OCI-LY1 (cell line): ENCODE data around the gene CSNK1A1.

Experiments
- CTCF ChIP-seq: fragments of 200-600 bp; sonication (generic), shearing (Covaris generic); IDR thresholded peaks from 2 replicates; pipeline ENCODE4 v1.5.1; 2017; ENCODE audit warnings: mild to moderate bottlenecking, antibody characterized with exemption, low read length, moderate library complexity, mixed read lengths
- EZH2 ChIP-seq: fragments of 200-600 bp; sonication (generic), shearing (Covaris generic); IDR thresholded peaks from 2 replicates; pipeline ENCODE4 v1.8.0; 2017; ENCODE audit warnings: borderline replicate concordance, mixed run types, mild to moderate bottlenecking, antibody characterized with exemption, low read length, moderate library complexity, mixed read lengths

GRCh38 chr5:149453618-149454415, 97.4 kb downstream of the CSNK1A1 start:
- TF ChIP-seq CTCF, result no peak
- no peak for TF ChIP-seq EZH2
